ENCODE results near the gene C1QTNF12. TPM values are rescaled to one million over a fixed set of nuclear protein-coding genes. Genes with fewer than 3 reads are reported as not detected.
A peak's percentile ranks its signal among the peaks of the same experiment; 100 is the strongest.

Gene C1QTNF12
- total and polyA plus RNA-seq, 2 of the 8 experiments (the other 6 are each of a cell fraction or from before 2014, with no cell fraction given): 2.1 to 3.7 TPM

- H4K20me1 ChIP-seq (replicated peaks in 1 of 2; ENCODE audit: control insufficient read depth in 1 of 2, insufficient read depth in 2 of 2, low read length in 2 of 2): peaks cover 9 to 35% of the 10 kb centered on the region in 2 experiments
- no peak overlapping the region for H2BK120ac ChIP-seq (replicated peaks; ENCODE audit: low read depth, low read length)
- no peak overlapping the region for H2BK20ac ChIP-seq (ENCODE audit: low read length)
- H3K9me3 ChIP-seq (ENCODE audit: insufficient read depth in 2 of 2, low read depth in 1 of 2, low read length in 1 of 2): no peaks in the 10 kb centered on the region
- H3K27ac ChIP-seq (ENCODE audit: low read depth, low read length): no peak overlapping the region
- H3K18ac ChIP-seq (ENCODE audit: extremely low read depth, low read length): no peak overlapping the region
- H2BK5ac ChIP-seq (ENCODE audit: low read depth, low read length): no peak overlapping the region
- no peak overlapping the region for H2AK5ac ChIP-seq (ENCODE audit: low read depth, low read length)
- H4K8ac ChIP-seq (ENCODE audit: extremely low read depth, insufficient read depth, low read length): no peak overlapping the region
- peaks cover 0 to 16% of the 10 kb centered on the region in 2 experiments; a peak in 2 of 4 replicates for H3K79me2 ChIP-seq (ENCODE audit: control insufficient read depth in 1 of 2, insufficient read depth in 2 of 2, low read length in 2 of 2)
- no peak overlapping the region for H3K4me2 ChIP-seq (ENCODE audit: insufficient read depth in 1 of 2, low read depth in 2 of 2, low read length in 2 of 2)
- peaks cover 17% of the 10 kb centered on the region for H3K79me1 ChIP-seq (ENCODE audit: low read depth, low read length)
- H4K91ac ChIP-seq (replicated peaks; ENCODE audit: insufficient read length, low read length): no peak overlapping the region
- H3K4ac ChIP-seq (replicated peaks; ENCODE audit: insufficient read length, low read depth, low read length): no peak overlapping the region
- H3K36me3 ChIP-seq (ENCODE audit: control insufficient read depth in 2 of 4, insufficient read depth in 4 of 4, low read length in 3 of 4): peaks cover 16 to 34% (median 21%) of the 10 kb centered on the region in 4 experiments
- no peaks in the 10 kb centered on the region for H3K23me2 ChIP-seq (ENCODE audit: low read depth, low read length)
- no peak overlapping the region for H3K9ac ChIP-seq (replicated peaks in 1 of 4; ENCODE audit: extremely low read depth in 1 of 4, low read depth in 3 of 4, low read length in 3 of 4)
- no peaks in the 10 kb centered on the region for H3K27me3 ChIP-seq (replicated peaks in 1 of 4; ENCODE audit: control insufficient read depth in 3 of 4, extremely low read depth in 1 of 4, insufficient read depth in 3 of 4, low read length in 3 of 4)
- H3K23ac ChIP-seq (ENCODE audit: insufficient read length): no peak overlapping the region
- no peak overlapping the region for H3K56ac ChIP-seq (replicated peaks; ENCODE audit: insufficient read length, low read depth, low read length)
- TF ChIP-seq RAD21 (IDR thresholded peaks at IDR 0.05 in 1 of 2, conservative IDR thresholded peaks at IDR 0.05 in 1 of 2; ENCODE audit: low read depth in 2 of 2, low read length in 2 of 2): peak; percentile 70 to 72
- TF ChIP-seq MAX (IDR thresholded peaks at IDR 0.05): 0 out of 2 replicates have a peak, but pooled peaks have one; percentile 17
- no peak for TF ChIP-seq EGR1 (IDR thresholded peaks at IDR 0.05; ENCODE audit: borderline replicate concordance, low read depth, low read length)
- no peak for TF ChIP-seq KDM1A (IDR thresholded peaks at IDR 0.05; ENCODE audit: borderline replicate concordance, low read length)
- peak; percentile 68 to 85 (median 69) for TF ChIP-seq CTCF (IDR thresholded peaks at IDR 0.05; ENCODE audit: control extremely low read depth in 1 of 3, insufficient read depth in 1 of 3, low read depth in 1 of 3, low read length in 3 of 3)
- TF ChIP-seq GABPA (IDR thresholded peaks at IDR 0.05; ENCODE audit: borderline replicate concordance, insufficient read depth, low read length): peak; percentile 73; the same call in 1 of the 2 replicates
- DNase-seq (ENCODE audit: low read depth in 1 of 2, low spot score in 2 of 2) (peak in 1 of 2 experiments; percentile 84), FAIRE-seq (no peak)
- H2AFZ ChIP-seq (ENCODE audit: low read length): no peak overlapping the region
- POLR2A ChIA-PET (ENCODE audit: partially characterized antibody): interaction anchor here (1.5 kb wide), 1 partner anchor 73 kb away, joined by 3 read pairs; no protein-coding TSS in a partner anchor
- H3K4me3 ChIP-seq (ENCODE audit: extremely low read depth in 1 of 4, insufficient read depth in 2 of 4, low read depth in 3 of 4, low read length in 4 of 4): no peak overlapping the region
- H3K14ac ChIP-seq (ENCODE audit: insufficient read length): no peak overlapping the region
- no peak overlapping the region for H2BK15ac ChIP-seq (ENCODE audit: low read length)
- no peak overlapping the region for H4K5ac ChIP-seq (ENCODE audit: insufficient read length, low read depth, low read length)
- no peaks in the 10 kb centered on the region for H3K4me1 ChIP-seq (replicated peaks in 1 of 4; ENCODE audit: control insufficient read depth in 3 of 4, insufficient read depth in 4 of 4, low read length in 3 of 4)
- no peak overlapping the region for H2BK12ac ChIP-seq (ENCODE audit: low read depth, low read length)
- CTCF ChIA-PET (ENCODE audit: partially characterized antibody): interaction anchor here (0.6 to 2.7 kb wide), 11 partner anchors 10 to 194 kb away, joined by 3 to 11 read pairs (median 4); no protein-coding TSS in a partner anchor
- 83% methylated on average over 10 of the region's 10 CpGs; no CpG with 5 or more reads in 1 of the 2 experiments for WGBS, 2 experiments (ENCODE audit: extremely low coverage in 1 of 2, insufficient coverage in 1 of 2, insufficient read length in 1 of 2, insufficient replicate concordance in 2 of 2, low coverage in 1 of 2, low lambda C conversion rate in 2 of 2, missing lambda C conversion rate in 1 of 2)
Measured at GRCh38 chr1:1264868-1265272, 18.3 kb upstream of the C1QTNF12 start.
